HepG2 (cell line): Measurements from ENCODE around the gene SCGB1D4. TPM values are rescaled to one million over a fixed set of nuclear protein-coding genes. Genes with fewer than 3 reads are reported as not detected.

Experiments
- FOSL1 ChIP-seq: sonication (generic); formaldehyde crosslinking; IDR thresholded peaks from 2 replicates; pipeline ENCODE4 v1.9.0; 2021; ENCODE audit warnings: missing genetic modification reagents, borderline replicate concordance
- GFI1 ChIP-seq: sonication (generic); formaldehyde crosslinking; IDR thresholded peaks from 2 replicates; pipeline ENCODE4 v1.5.0; 2020; ENCODE audit warnings: missing genetic modification reagents, mild to moderate bottlenecking, borderline replicate concordance
- KAT2B ChIP-seq: fragments of 150-350 bp; IDR thresholded peaks from 2 replicates; pipeline ENCODE4 v1.6.1; 2014; ENCODE audit warnings: low read depth, low read length, borderline replicate concordance
- KDM4B ChIP-seq: sonication (generic); formaldehyde crosslinking; IDR thresholded peaks from 2 replicates; pipeline ENCODE4 v1.4.0; 2020; ENCODE audit warnings: missing genetic modification reagents
- KLF13 ChIP-seq: sonication (generic); formaldehyde crosslinking; IDR thresholded peaks from 2 replicates; pipeline ENCODE4 v1.4.0; 2020; ENCODE audit warnings: mild to moderate bottlenecking, missing genetic modification reagents
- KMT2A ChIP-seq: sonication (generic); formaldehyde crosslinking; IDR thresholded peaks from 2 replicates; pipeline ENCODE4 v1.4.0; 2020; ENCODE audit warnings: missing genetic modification reagents
- REXO4 ChIP-seq: sonication (generic); formaldehyde crosslinking; IDR thresholded peaks from 2 replicates; pipeline ENCODE4 v1.8.0; 2022; ENCODE audit warnings: missing genetic modification reagents, mild to moderate bottlenecking, borderline replicate concordance
- SMC3 ChIP-seq: IDR thresholded peaks from 2 replicates; pipeline ENCODE4 v1.6.1; 2011; ENCODE audit warnings: low read length, improper control_type of control experiment
- TBX3 ChIP-seq: fragments of 450-650 bp; IDR thresholded peaks from 2 replicates; pipeline ENCODE4 v1.6.1; 2017; ENCODE audit warnings: antibody characterized with exemption, mild to moderate bottlenecking, inconsistent platforms, borderline replicate concordance
- THYN1 ChIP-seq: sonication (generic); formaldehyde crosslinking; IDR thresholded peaks from 2 replicates; pipeline ENCODE4 v1.8.1; 2023; ENCODE audit warnings: low read depth, mild to moderate bottlenecking, moderate library complexity, missing genetic modification reagents, borderline replicate concordance
- ZC3H4 ChIP-seq: sonication (generic); formaldehyde crosslinking; IDR thresholded peaks from 2 replicates; pipeline ENCODE4 v1.4.0; 2020; ENCODE audit warnings: missing genetic modification reagents, borderline replicate concordance
- ZNF124 ChIP-seq: sonication (generic); formaldehyde crosslinking; IDR thresholded peaks from 2 replicates; pipeline ENCODE4 v1.4.0; 2020; ENCODE audit warnings: missing genetic modification reagents
- ZNF441 ChIP-seq: sonication (generic); formaldehyde crosslinking; IDR thresholded peaks from 2 replicates; pipeline ENCODE4 v1.7.0; 2021; ENCODE audit warnings: missing genetic modification reagents, borderline replicate concordance
- ZNF546 ChIP-seq: sonication (generic); formaldehyde crosslinking; conservative IDR thresholded peaks from 2 replicates; pipeline ENCODE4 v1.8.1; 2023; ENCODE audit warnings: mild to moderate bottlenecking, missing genetic modification reagents
- ZNF564 ChIP-seq: sonication (generic); formaldehyde crosslinking; IDR thresholded peaks from 2 replicates; pipeline ENCODE4 v1.8.1; 2023; ENCODE audit warnings: mild to moderate bottlenecking, missing genetic modification reagents
- ZNF788 ChIP-seq: sonication (generic); formaldehyde crosslinking; IDR thresholded peaks from 2 replicates; pipeline ENCODE4 v1.5.0; 2020; ENCODE audit warnings: mild to moderate bottlenecking, missing genetic modification reagents, borderline replicate concordance
- ZSCAN30 ChIP-seq: sonication (generic); formaldehyde crosslinking; IDR thresholded peaks from 2 replicates; pipeline ENCODE4 v1.5.0; 2020; ENCODE audit warnings: mild to moderate bottlenecking, missing genetic modification reagents
- polyA plus RNA-seq, 8 experiments: library from polyadenylated mRNA; depleted of rRNA in 3 of 8; stranded (reverse) in 7 of 8; unstranded in 1 of 8; fragments of >200 nt; fragmentation: Illumina TruSeq in 4 of 8; extraction: Trizol in 4 of 8; gene quantifications; 2 replicates each; pipeline versions ENCODE4 v1.2.1 to v1.2.3, GENCODE V29; 2011 to 2016; ENCODE audit warnings: low read depth in 4 of 8, missing spikeins in 1 of 8, mixed read lengths in 1 of 8; ENCODE audit not compliant: insufficient read depth in 1 of 8
- total RNA-seq, 5 experiments: library from RNA; depleted of rRNA; stranded (reverse); fragments of >200 nt; fragmentation: Illumina TruSeq; extraction: Trizol; gene quantifications; 2 replicates each; pipeline ENCODE4 v1.2.3, GENCODE V29; 2016; ENCODE audit warnings: low read depth in 1 of 5
- TF ChIP-seq, protein P1 (sequence below): sonication (generic); formaldehyde crosslinking; IDR thresholded peaks from 2 replicates; pipeline ENCODE4 v1.5.1; 2020; ENCODE audit warnings: mild to moderate bottlenecking, missing genetic modification reagents
- TF ChIP-seq, protein P2 (sequence below): sonication (generic); formaldehyde crosslinking; IDR thresholded peaks from 2 replicates; pipeline ENCODE4 v1.5.1; 2020; ENCODE audit warnings: missing genetic modification reagents, mild to moderate bottlenecking, borderline replicate concordance
- TF ChIP-seq, protein P3 (sequence below): sonication (generic); formaldehyde crosslinking; IDR thresholded peaks from 2 replicates; pipeline ENCODE4 v1.5.0; 2020; ENCODE audit warnings: mild to moderate bottlenecking, missing genetic modification reagents, moderate library complexity

The SCGB1D4 gene
- total and polyA plus RNA-seq, 2 of the 13 experiments (the other 11 are each of a cell fraction or from before 2014, with no cell fraction given) = not detected

DNA sequence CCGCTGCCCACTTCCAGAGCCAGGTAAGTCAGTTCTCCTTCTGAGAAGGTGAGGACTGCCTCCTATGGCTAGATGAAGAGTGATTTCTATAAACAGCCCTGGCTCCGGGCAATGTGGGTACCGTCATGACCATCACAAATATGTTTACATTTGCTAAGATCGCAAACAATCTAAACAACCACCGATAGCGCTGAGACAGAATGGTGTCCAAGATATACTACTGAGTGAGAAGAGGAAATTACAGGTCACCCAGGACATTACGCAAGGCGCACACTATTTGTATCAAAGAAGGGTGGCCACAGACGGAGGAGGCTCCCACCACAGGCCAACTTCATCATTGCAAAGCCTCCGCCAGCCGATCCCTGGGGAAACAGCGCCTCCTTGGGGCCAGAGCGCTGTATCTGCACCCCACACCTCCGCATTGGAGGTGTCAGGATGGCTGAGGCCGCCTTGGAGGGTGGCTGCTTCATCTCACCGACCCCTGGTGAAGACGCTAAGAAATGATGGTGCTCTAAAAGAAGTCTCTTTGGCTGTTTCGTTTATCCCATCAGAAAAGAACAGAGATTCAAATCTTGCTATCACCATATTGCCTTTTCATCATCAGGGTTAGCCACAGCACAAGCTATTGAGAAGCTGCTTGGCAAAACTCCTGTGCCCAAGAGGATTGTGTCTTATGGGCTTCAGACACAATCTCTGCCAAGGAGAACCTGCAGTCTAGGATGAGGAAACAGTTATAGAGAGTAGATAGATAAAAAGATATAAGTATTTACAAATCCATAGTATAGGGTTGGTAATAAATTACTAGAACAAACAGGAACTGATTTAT, 26.1 kb upstream of the SCGB1D4 start (continued):
- TF ChIP-seq ZNF546 (CRISPR knock-in tag) = no peak
- TF ChIP-seq GFI1 (CRISPR knock-in tag) = no peak
- TF ChIP-seq ZNF564 (CRISPR knock-in tag) = no peak
- TF ChIP-seq SMC3 = peak; percentile 57
- no peak for TF ChIP-seq KLF13 (CRISPR knock-in tag)
- TF ChIP-seq, protein P1, sequence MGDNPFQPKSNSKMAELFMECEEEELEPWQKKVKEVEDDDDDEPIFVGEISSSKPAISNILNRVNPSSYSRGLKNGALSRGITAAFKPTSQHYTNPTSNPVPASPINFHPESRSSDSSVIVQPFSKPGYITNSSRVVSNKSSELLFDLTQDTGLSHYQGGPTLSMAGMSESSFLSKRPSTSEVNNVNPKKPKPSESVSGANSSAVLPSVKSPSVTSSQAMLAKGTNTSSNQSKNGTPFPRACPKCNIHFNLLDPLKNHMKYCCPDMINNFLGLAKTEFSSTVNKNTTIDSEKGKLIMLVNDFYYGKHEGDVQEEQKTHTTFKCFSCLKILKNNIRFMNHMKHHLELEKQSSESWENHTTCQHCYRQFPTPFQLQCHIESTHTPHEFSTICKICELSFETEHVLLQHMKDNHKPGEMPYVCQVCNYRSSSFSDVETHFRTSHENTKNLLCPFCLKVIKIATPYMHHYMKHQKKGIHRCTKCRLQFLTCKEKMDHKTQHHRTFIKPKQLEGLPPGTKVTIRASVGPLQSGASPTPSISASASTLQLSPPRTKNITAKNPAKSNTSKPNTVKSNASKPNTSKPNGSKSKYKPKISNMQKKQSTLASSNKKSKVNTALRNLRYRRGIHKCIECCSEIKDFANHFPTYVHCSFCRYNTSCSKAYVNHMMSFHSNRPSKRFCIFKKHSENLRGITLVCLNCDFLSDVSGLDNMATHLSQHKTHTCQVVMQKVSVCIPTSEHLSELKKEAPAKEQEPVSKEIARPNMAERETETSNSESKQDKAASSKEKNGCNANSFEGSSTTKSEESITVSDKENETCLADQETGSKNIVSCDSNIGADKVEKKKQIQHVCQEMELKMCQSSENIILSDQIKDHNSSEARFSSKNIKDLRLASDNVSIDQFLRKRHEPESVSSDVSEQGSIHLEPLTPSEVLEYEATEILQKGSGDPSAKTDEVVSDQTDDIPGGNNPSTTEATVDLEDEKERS (CRISPR knock-in tag) = 0 out of 2 replicates have a peak, but pooled peaks have one; percentile 30
- TF ChIP-seq ZC3H4 (CRISPR knock-in tag) = no peak
- TF ChIP-seq ZNF441 (CRISPR knock-in tag) = no peak
- no peak for TF ChIP-seq ZSCAN30 (CRISPR knock-in tag)
- TF ChIP-seq ZNF124 (CRISPR knock-in tag) = no peak
- TF ChIP-seq KDM4B = no peak
- no peak for TF ChIP-seq REXO4 (CRISPR knock-in tag)
- TF ChIP-seq THYN1 = no peak
- TF ChIP-seq, protein P2, sequence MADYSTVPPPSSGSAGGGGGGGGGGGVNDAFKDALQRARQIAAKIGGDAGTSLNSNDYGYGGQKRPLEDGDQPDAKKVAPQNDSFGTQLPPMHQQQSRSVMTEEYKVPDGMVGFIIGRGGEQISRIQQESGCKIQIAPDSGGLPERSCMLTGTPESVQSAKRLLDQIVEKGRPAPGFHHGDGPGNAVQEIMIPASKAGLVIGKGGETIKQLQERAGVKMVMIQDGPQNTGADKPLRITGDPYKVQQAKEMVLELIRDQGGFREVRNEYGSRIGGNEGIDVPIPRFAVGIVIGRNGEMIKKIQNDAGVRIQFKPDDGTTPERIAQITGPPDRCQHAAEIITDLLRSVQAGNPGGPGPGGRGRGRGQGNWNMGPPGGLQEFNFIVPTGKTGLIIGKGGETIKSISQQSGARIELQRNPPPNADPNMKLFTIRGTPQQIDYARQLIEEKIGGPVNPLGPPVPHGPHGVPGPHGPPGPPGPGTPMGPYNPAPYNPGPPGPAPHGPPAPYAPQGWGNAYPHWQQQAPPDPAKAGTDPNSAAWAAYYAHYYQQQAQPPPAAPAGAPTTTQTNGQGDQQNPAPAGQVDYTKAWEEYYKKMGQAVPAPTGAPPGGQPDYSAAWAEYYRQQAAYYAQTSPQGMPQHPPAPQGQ (CRISPR knock-in tag) = no peak
- TF ChIP-seq ZNF788 = no peak
- TF ChIP-seq, protein P3, sequence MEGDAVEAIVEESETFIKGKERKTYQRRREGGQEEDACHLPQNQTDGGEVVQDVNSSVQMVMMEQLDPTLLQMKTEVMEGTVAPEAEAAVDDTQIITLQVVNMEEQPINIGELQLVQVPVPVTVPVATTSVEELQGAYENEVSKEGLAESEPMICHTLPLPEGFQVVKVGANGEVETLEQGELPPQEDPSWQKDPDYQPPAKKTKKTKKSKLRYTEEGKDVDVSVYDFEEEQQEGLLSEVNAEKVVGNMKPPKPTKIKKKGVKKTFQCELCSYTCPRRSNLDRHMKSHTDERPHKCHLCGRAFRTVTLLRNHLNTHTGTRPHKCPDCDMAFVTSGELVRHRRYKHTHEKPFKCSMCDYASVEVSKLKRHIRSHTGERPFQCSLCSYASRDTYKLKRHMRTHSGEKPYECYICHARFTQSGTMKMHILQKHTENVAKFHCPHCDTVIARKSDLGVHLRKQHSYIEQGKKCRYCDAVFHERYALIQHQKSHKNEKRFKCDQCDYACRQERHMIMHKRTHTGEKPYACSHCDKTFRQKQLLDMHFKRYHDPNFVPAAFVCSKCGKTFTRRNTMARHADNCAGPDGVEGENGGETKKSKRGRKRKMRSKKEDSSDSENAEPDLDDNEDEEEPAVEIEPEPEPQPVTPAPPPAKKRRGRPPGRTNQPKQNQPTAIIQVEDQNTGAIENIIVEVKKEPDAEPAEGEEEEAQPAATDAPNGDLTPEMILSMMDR (CRISPR knock-in tag) = peak; percentile 95
- TF ChIP-seq KMT2A = no peak
- no peak for TF ChIP-seq KAT2B
- peak; percentile 17; the same call in 1 of the 2 replicates for TF ChIP-seq TBX3
- TF ChIP-seq FOSL1 = no peak
